Measurements from ENCODE around the gene ACTRT2.

- TF ChIP-seq CTCF (IDR thresholded peaks at IDR 0.05) (no peak), EP300 (IDR thresholded peaks at IDR 0.05) (no peak)
Observed at GRCh38 chr1:3034728-3035562, 13.7 kb downstream of the ACTRT2 start.

All from esophagus muscularis mucosa (tissue), 3 donors.